Kidney (tissue), 14 donors: ENCODE data around the gene SIRPD. TPM values are rescaled to one million over a fixed set of nuclear protein-coding genes. Genes with fewer than 3 reads are reported as not detected.

Experiments
- DNase-seq, 5 donors: peaks; one replicate each; pipeline ENCODE4 v3.0.0-alpha.2; 2013 to 2020
- FAIRE-seq: peaks from 2 replicates; lab custom pipeline; 2012; peaks lifted over from hg19 to GRCh38; lab: Jason Lieb, UNC
- H3K27ac ChIP-seq, 2 donors: one replicate each; pipeline ENCODE4 v1.7.0; 2013; ENCODE audit warnings: low read depth in 2 of 2, low read length in 2 of 2, inconsistent platforms in 1 of 2
- H3K27me3 ChIP-seq: one replicate; pipeline ENCODE4 v1.7.1; 2013; ENCODE audit warnings: low read length, inconsistent platforms; ENCODE audit not compliant: control insufficient read depth, insufficient read depth
- H3K36me3 ChIP-seq, 3 donors: one replicate each; pipeline versions ENCODE4 v1.7.0 to v1.7.1; 2013; ENCODE audit warnings: low read length in 3 of 3, control low read depth in 1 of 3, inconsistent platforms in 1 of 3; ENCODE audit not compliant: insufficient read depth in 3 of 3, control insufficient read depth in 2 of 3
- H3K4me1 ChIP-seq, 3 donors: one replicate each; pipeline versions ENCODE4 v1.7.0 to v1.7.1; 2013; ENCODE audit warnings: low read length in 3 of 3, inconsistent platforms in 1 of 3, low read depth in 1 of 3; ENCODE audit not compliant: control insufficient read depth in 2 of 3, insufficient read depth in 2 of 3
- H3K4me3 ChIP-seq, 3 donors: one replicate each; pipeline versions ENCODE4 v1.7.0 to v1.8.1; 2013; ENCODE audit warnings: low read length in 3 of 3, control low read depth in 1 of 3, inconsistent platforms in 1 of 3
- H3K9ac ChIP-seq, 3 donors: one replicate each; pipeline versions ENCODE4 v1.7.0 to v1.7.1; 2013; ENCODE audit warnings: low read length in 3 of 3, control low read depth in 1 of 3, inconsistent platforms in 1 of 3
- H3K9me3 ChIP-seq, 3 donors: one replicate each; pipeline versions ENCODE4 v1.7.0 to v1.7.1; 2013; ENCODE audit warnings: low read length in 3 of 3, control low read depth in 1 of 3, inconsistent platforms in 1 of 3; ENCODE audit not compliant: control insufficient read depth in 2 of 3, insufficient read depth in 1 of 3
- intact Hi-C: fragments of 100-400 bp; cut with DNase I; formaldehyde crosslinking; loops from one replicate; pipeline ENCODE4 v1.11.1; 2022
- polyA plus RNA-seq: library from polyadenylated mRNA; stranded (reverse); fragments of 350-450 nt; fragmentation: Illumina TruSeq; extraction: RNeasy Lipid Tissue Mini Kit (QIAGEN cat#74804); gene quantifications from one replicate; pipeline ENCODE4 v1.2.3, GENCODE V29; 2014; ENCODE audit warnings: low read depth, low replicate concordance; ENCODE audit not compliant: insufficient read depth
- total RNA-seq: library from RNA; stranded (reverse); fragmentation: NEBNext Ultra II Directional; extraction: Animal tissue kit (Norgen Biotek cat#: 25700); gene quantifications from one replicate; pipeline ENCODE4 v1.2.1, GENCODE V29; 2021
- TF ChIP-seq, protein P1 (sequence below): IDR thresholded peaks from 3 replicates; pipeline ENCODE4 v1.5.1; 2012; ENCODE audit warnings: mild to moderate bottlenecking, moderate library complexity, borderline replicate concordance; ENCODE audit not compliant: insufficient read depth; ENCODE audit errors: extremely low read depth
- donor health status: control.
- donor health status: control.
- donor health status: control.
- donor health status: control.
- donor health status: control.
- donor health status: DM: yes; HTN: yes; CAD: no.
- donor health status: Normal renal cell carcinoma (clear cell type).

SIRPD gene
- total and polyA plus RNA-seq, 2 donors from 2014 or later = 0.35 TPM; not detected in 1

DNA sequence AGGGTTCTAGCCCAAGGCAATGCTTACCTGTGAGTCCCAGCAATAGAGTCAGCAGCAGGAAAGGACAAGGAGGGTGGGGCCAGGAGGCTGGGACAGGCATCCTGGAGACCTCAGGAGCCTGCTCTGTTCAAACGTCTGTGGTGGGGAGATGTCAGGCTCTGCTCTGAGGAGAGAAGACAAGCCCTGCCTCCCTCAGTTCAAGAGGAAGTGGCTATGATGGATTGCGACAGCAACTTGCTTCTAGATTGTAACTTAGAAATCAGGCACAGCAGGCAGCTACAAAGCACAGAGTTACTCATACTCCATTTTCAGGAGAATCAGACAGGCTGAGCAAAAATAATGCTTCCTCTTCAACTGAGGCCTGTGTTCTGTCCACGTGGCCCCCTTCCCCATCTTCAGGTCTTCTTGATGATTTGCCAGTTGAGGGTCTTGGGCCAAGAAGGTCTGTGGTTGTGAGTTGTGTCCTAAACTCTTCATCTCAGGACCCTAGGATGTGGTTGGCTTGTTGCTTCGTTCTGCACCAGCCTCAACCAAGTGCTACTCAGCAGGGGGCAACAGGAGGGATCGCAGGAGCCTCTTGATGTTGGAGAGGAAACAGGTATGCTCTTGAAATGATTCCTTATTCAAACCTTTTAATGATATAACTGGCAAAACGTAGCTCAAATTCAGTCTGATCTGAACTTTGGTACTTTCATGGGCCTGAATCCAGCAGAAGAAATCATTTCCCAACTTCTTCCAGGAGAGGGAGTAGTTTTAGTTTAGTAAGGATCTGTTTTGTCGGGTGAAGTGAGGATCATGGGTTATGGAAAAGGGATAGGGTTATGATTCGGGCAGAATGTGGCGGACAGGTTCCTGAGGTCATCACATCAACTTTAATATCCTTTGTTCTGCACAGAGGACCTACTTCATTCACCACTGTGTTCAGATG lies 31.3 kb upstream of the SIRPD start:
- intact Hi-C loops = no loop called here
- no peak for DNase-seq
- Histone ChIP-seq H3K9me3 (no peaks in the 10 kb centered on the region), H3K36me3 (no peaks in the 10 kb centered on the region), H3K9ac (no peak overlapping the region), H3K4me1 (no peaks in the 10 kb centered on the region), H3K27me3 (no peaks in the 10 kb centered on the region), H3K27ac (no peak overlapping the region), H3K4me3 (no peak overlapping the region)
- no peak for FAIRE-seq
- TF ChIP-seq, protein P1, sequence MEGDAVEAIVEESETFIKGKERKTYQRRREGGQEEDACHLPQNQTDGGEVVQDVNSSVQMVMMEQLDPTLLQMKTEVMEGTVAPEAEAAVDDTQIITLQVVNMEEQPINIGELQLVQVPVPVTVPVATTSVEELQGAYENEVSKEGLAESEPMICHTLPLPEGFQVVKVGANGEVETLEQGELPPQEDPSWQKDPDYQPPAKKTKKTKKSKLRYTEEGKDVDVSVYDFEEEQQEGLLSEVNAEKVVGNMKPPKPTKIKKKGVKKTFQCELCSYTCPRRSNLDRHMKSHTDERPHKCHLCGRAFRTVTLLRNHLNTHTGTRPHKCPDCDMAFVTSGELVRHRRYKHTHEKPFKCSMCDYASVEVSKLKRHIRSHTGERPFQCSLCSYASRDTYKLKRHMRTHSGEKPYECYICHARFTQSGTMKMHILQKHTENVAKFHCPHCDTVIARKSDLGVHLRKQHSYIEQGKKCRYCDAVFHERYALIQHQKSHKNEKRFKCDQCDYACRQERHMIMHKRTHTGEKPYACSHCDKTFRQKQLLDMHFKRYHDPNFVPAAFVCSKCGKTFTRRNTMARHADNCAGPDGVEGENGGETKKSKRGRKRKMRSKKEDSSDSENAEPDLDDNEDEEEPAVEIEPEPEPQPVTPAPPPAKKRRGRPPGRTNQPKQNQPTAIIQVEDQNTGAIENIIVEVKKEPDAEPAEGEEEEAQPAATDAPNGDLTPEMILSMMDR = no peak

- TF ChIP-seq, protein P1 = no peak
- H3K9ac ChIP-seq = no peak overlapping the region
- DNase-seq = no peak
- no peak for FAIRE-seq
- no peaks in the 10 kb centered on the region for H3K4me1 ChIP-seq
- H3K4me3 ChIP-seq = no peak overlapping the region
- intact Hi-C loops = no loop called here
- no peaks in the 10 kb centered on the region for H3K36me3 ChIP-seq
- no peak overlapping the region for H3K27ac ChIP-seq
- H3K27me3 ChIP-seq = no peaks in the 10 kb centered on the region
- no peaks in the 10 kb centered on the region for H3K9me3 ChIP-seq
Observed at GRCh38 chr20:1587781-1588532, 30.5 kb upstream of the SIRPD start.

GRCh38 chr20:1579488-1579887 lies 22.0 kb upstream of the SIRPD start:
- H3K9me3 ChIP-seq = no peaks in the 10 kb centered on the region
- H3K4me1 ChIP-seq = no peaks in the 10 kb centered on the region
- no peak overlapping the region for H3K9ac ChIP-seq
- intact Hi-C loops = no loop called here
- no peak for DNase-seq
- no peak overlapping the region for H3K27ac ChIP-seq
- no peaks in the 10 kb centered on the region for H3K27me3 ChIP-seq
- no peak for FAIRE-seq
- TF ChIP-seq, protein P1 = no peak
- H3K4me3 ChIP-seq = no peak overlapping the region
- no peaks in the 10 kb centered on the region for H3K36me3 ChIP-seq
